GM19193 (cell line): Measurements from ENCODE around the gene MRNIP.

Experiments used
- POLR2A ChIP-seq: IDR thresholded peaks from 4 replicates; pipeline ENCODE4 v1.6.1; 2011; ENCODE audit not compliant: insufficient read depth, insufficient read length; ENCODE audit errors: extremely low read depth

MRNIP gene, protein sequence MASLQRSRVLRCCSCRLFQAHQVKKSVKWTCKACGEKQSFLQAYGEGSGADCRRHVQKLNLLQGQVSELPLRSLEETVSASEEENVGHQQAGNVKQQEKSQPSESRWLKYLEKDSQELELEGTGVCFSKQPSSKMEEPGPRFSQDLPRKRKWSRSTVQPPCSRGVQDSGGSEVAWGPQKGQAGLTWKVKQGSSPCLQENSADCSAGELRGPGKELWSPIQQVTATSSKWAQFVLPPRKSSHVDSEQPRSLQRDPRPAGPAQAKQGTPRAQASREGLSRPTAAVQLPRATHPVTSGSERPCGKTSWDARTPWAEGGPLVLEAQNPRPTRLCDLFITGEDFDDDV

DNA sequence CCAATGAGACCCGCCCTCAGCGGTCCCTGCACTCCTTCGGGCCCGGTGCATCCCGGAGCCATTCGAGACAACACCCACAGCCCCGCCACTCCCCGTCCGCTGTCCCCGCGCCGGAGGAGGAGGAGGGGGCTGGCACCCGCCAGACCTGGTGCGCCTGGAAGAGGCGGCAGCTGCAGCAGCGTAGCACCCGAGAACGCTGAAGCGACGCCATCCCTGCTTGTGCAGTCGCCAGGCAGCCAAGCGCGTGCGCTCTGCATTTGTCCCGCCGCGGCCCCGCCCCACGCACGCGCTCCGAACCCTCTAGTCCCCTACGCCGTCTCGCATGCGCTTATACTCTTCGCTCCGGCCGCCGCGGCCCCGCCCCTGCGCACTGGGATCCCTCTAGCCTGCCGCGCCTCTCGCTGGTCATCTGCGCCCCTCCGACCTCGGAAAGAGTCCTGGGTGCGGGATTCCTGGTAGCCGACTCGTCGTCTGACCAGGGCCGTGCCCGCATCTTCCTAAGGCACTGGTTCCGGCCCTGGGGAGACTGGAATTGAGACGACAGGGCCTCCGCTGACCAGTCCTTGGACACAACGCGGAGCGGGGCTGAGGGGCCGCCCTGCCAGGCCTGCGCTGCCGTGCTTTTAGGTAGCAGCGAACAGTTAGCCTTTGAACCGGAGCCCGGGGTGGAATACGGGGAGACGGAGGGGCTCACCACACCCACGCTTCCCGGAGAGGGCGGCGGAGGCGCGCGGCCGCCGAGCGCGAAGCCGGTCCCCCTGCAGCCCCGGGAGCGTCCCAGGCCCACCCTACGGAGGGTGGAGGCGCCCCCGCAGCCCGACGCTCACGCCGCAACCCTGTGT, at the start of gene MRNIP:
Gene MRNIP, minus strand, starts transcription at position 232 of the 842 bp plus-strand sequence. Its CDS starts 21 bp downstream, at position 211.
- TF ChIP-seq POLR2A, result peak; percentile 72

DNA sequence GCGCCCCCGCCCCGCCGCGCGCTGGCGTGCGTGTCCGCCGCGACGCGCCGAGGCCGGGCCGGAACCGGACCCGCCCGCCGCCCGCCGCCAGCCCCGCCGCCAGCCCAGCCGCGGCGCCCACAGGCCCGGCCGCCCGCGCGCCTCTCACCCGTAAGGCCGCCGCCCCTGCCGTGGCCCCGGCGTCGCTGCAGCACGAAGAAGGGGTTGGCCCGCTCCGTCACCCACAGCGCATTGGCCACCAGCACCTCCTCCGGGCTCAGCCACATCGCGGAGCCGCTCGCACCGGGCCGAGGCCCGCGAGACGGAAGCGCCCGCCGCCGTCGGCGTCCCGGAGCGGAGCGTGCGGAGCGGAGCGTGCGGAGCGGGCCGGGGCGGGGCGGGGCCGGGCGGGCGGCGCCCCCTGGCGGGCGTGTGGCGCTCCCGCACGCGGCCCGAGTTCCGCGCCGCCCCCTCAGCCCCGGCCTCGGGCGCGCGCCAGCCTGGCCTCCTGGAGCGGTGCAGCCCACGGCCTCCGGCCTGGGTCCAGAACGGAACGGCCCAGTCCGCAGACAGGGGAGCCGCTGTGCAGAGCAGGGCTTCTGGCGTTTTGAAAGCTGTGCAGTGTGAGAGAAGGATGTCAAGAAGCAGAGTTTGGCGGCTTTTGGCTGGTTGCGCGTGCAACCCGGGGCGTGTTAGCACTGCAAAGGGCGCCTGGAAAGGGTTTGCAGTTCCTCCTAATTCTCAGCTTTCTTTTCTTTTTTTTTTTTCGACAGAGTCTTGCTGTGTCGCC, 49.1 kb upstream of the MRNIP start, which contains the start of gene TBC1D9B:
Gene TBC1D9B, minus strand, starts transcription at position 342 of the 769 bp plus-strand sequence. Its CDS starts 76 bp downstream, at position 266.
- peak; percentile 80 for TF ChIP-seq POLR2A

DNA sequence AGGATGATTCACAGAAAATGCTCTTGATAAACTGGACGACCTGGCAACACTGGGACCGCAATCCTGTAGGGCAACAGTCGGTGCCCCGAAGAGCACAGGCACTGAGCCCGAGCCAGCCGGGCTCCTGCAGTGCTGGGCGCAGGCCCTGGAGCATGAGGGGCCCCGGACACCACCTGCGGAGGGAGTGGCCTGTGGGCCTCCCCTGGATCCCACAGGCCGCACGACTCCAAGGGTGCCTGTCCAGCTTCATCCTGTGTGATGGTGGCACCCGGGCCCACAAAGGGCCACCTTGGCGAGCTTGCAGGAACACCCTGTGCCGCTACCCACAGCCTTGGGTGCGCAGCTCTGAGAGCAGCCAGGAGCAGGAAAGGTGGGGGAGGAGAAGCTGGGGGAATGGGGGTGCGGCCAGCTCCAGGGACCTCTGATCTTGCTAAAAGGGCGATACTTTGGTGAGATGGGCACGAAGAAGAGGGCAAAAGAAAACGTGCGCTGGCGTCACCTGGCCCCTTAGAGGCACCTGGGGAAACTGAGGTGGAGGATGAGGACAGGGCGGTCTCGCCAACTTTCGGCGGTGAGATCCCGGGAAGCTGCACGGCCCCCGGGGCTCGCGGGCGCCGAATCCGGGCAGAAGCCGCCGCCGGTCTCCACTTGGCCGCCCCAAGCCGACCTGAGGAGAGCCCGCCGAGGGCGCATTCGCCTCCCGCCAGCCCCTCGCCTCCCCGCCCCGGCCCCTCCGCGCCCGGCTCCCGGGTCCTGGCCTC, 48.4 kb upstream of the MRNIP start:
- no peak for TF ChIP-seq POLR2A

DNA sequence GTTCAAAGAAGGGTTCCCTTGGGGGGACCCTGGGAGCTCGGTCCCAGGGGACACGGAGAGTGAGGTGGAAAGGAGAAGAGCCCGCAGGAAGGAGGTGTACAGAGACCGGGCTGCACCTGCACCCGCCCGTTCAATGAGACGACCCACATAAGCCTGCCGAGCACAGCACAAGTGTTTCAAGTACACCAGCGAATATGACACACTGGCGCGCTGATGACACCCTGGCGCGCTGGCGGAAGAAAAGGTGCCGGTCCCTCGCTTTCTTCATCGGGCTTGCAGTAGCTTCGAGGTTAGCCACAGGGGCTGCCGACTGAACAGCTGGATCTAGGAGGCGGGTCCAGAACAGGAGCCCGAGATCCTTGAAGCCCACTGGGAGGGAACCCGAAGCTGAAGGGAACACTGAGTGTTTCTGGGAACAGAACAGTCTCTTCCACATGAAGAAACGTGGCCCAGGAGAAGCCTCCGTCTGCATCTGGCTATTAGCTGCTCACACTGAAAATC, 47.7 kb upstream of the MRNIP start:
- TF ChIP-seq POLR2A, result no peak

DNA sequence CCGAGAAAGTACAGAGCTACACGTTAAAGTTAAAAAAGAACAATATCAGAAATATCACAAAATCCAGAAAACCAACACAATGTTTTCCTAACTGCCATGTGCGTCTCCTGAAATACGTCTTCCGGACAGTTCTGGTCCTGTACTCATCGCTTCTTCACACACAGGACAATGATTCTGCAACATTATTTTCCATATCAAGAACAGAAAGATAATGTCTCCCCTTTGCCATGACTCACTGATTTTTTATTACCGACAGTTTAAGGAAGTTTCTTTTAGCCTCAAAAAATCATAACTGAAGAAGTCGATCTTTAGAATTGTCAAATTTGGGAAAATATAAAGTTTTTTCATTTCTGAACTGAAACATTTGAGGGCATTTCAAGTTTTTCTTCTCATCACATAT, 46.5 kb upstream of the MRNIP start:
- TF ChIP-seq POLR2A, result no peak

DNA sequence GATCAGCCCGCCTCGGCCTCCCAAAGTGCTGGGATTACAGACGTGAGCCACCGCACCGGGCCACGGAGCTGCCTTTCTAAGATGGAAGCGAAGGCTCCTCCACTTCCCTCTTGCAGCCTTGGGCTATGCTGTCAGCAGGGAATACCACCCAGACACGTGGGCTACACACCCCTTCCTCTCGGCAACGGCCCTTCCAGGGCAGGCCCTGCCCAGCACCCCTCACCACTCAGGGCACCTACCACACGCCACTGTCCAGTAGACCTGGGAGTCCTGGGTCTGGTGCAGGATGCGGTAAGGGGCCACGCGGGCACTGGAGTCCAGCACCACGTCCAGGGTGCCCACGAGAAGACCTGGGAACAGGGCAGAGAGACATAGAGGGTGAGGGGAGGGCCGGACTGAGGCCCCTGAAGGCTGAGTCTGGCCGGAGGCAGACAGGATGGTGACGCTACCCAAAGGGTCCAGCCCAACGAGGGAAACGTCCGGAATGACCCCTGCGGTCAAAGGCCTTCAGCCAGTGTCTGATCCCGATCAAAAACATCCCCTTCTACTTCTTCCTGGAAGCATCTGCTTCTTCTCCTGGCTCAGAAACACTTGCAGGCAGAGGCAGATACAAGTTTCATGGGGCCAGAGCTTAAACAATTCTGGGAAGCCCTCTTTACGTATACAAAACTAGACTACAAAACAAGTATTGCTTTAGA, 46.0 kb upstream of the MRNIP start:
- TF ChIP-seq POLR2A, result no peak

DNA sequence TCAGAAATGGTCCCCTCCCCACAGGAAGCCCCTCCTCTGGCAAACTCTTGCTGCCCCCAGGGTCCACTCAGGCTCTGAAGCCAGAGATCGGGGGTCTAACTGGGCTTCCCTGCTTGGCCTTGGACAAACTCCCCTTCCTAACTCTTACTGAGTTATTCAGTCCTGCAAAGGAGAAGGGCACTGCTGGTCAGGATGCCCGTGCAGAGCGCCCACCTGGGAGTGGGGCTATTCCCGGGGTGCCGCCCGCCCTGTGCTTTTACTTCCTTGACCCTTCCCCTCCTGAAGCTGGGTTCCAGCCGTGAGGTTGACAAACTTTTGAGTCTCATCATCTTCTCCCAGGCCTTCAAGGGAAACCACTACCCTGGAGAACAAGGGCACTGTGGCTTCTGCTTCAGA, 44.1 kb upstream of the MRNIP start:
- TF ChIP-seq POLR2A, result no peak

DNA sequence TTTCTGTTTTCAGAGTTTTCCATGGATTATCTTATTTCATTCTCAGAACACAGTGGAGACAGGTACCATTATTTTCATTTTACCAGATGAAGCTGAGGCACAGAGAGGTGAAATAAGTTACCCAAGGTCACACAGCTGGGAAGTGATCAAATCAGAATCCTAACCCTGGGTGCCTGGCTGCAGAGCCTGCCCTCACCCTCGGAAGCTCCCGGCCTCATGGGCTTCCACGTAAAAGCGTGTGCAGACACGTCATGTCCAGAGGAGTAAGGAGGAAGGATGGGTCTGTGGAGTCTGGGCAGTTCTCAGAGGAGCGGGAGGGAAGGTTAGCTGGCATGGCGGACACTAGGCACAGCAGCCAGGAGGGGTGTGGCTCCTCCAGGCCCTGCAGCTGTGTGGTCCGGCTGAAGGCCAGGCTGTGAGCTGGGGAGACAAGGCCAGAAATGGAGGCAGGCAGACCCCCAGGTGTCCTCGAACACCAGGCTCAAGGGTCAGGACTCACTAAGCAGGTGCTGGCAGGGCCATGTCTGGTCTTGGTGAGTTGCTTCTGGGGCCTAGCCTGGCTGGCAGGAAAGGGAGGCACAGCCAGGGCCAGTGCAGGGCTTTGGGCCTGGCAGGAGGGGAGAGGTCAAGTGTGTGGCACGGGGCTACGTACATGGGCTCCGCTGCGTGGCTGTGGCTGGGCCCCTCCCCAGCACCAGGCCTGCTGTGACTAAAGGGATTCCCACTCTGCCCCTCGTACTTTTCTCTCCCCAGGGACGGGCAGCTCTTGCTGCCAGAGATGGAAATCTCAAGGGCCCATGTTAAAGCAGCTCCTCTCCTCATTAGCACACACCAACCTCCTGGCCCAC, 43.5 kb upstream of the MRNIP start:
- TF ChIP-seq POLR2A, result no peak

DNA sequence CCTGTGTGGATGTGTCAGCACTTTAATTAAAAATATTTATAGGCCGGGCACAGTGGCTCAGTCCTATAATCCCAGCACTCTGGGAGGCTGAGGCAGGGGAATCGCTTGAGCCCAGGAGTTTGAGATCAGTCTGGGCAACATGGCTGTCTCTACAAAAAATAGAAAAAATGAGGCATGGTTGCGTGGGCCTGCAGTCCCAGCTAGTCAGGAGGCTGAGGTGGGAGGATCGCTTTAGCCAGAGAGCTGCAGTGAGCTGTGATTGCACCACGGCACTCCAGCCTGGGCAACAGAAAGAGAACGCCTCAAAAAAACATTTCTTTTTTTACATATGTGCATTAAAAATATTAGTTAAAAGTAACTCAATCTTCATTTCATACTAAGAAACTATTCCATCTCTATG, 42.8 kb upstream of the MRNIP start:
- TF ChIP-seq POLR2A, result no peak

DNA sequence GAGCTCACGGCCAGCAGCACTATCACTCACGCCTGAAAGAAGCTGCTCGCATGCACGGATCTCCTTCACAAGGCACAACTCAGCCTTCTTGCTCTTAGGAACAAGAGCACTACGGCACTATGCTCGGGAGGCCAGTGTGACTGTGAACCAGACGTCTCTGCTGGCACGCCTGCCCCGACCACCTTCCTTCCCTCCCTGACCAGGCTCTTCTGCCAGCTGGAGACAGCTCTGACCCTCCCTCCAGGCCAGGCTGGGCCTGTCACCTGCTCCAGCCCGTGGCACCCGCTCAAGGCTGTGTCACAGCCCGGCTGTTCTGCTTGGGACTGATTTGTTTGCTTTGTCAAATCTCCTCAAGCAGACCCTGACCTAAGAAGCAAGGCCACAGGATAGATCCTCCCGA, 42.1 kb upstream of the MRNIP start:
- TF ChIP-seq POLR2A, result no peak

DNA sequence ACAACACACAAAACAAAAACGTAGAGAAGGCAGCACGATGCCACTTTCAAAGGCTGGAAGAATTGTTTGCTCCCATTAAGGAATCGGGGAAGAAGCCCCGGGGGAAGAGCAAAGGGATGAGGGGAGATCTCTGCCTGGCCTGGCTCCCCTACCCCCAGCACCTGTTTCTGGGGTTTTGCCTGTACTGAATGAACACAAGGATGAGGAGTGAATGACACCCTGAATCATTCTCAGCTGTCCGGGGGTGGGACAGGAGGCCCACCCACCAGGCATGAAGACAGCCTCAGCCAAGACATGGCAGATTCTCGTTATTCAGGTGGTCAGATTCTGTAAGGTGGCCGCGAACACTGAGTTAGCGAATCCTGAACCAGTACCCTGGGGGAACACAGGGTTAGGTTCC, 41.6 kb upstream of the MRNIP start:
- no peak for TF ChIP-seq POLR2A

DNA sequence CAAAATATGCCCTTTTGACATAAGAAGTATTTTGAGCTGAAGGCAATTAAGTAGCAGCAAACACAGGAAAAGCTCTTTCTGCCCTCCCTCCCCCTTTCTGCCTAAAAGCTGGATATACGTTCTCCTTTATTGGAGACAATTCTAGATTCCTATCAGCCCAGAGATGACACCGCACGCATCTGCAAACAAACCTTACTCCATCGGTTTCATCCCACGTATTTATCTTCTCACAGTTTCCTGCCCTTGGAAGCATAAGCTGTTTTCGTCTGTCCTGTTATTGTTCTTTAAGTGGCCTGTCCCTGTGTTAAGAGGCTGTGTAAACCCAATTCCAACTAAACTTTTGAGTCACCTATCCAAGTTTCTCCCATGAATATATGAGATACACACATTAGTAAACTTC, 37.2 kb upstream of the MRNIP start:
- TF ChIP-seq POLR2A, result no peak

DNA sequence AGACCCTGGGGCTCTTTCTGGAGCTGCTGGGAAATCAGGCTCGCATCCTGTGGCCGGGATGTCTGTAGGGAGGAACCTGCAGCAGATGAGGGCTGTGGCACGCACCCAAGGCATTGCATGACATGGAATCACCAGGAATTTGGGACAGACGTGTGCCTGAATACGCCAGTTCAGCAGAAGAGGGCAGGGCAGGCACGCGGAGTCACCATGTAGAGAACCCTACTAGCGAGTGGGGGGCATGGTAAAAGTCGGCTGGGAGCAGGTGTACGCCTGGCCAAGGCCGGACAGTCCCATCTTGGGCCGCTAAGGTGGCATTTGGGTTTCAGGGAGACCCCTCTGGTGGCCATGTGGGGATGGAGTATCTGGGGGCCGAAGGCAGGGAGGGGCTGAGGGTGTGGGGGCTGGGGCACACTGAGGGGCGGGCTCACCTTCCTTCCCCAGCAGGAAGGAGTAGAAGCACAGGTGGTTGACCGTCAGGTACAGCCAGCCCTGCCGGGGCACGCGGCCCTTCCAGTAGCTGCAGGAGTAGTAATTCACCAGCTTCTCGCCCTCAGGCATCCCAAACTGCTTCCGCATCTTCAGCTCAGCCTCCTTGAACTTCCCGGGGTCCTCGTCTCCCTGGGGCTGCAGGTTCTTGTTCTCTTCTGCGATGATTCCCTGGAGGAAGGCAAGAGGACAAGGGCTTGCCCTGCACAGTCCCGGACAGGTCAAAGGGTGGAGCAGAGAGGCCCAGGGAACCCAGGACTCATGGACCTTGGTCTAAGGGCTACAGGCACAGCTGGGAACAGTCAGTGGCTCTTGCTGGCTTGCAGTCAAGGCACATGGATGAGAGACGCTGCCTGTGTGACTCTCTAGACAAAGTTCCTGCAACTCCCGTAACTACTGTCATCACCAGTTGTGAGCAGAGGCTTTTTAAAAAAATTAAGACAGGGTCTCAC, 35.6 kb upstream of the MRNIP start:
- TF ChIP-seq POLR2A, result no peak
